ENCODE measurements around the gene ITPR2. TPM values are rescaled to one million over a fixed set of nuclear protein-coding genes. Genes with fewer than 3 reads are reported as not detected.

Gene ITPR2
- total RNA-seq, 4 donors from 2014 or later: 32.6 to 49.8 (median 39.9) TPM

DNA sequence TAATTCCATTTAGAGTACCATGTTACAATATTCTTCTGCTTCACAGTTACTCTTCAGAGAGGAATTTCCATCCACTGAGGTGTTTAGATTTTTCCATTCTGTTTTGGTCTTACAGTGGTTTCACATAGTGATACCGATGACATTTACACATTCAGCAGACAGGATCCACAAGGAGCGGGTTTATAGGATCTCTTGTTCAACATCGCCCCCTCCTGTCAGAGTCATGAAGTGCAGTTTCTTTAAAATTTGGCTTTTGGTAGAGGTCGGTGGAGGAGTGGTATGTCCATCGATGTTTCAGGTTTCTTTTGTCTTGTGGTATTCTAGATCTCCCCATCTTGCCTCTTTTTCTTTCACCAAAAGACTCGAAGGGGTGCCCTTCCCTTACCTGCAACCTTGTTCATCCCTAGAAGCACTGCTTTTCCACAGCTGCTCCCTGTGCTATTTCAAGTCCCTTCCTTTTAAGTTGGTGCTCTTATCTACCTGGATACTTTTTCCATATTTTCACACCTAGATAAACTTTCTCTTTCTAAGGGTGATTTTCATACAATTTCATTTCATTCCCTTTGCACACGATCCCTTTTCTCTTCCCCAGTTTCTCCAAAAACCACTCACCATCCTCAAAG lies 181.3 kb downstream of the ITPR2 start:
- Histone ChIP-seq H3K4me3 (no peak overlapping the region), H3K9me3 (peaks cover 0 to 8% (median 0%) of the 10 kb centered on the region in 4 donors), H3K36me3 (peaks cover 0 to 33% (median 0%) of the 10 kb centered on the region in 3 donors), H3K27ac (no peak overlapping the region), H3K27me3 (no peaks in the 10 kb centered on the region), H3K4me1 (peaks cover 0 to 16% (median 0%) of the 10 kb centered on the region in 4 donors)
- peak in 1 of 2 donors; percentile 80 for DNase-seq (ENCODE audit: low spot score in 2 of 2)
- WGBS, 2 donors: 30 to 37% methylated on average over 7 of the region's 7 CpGs
- TF ChIP-seq EP300 (IDR thresholded peaks at IDR 0.05) (no peak), POLR2A (IDR thresholded peaks at IDR 0.05) (no peak), CTCF (IDR thresholded peaks at IDR 0.05) (peak; percentile 58 to 84 (median 71))

GRCh38 chr12:26651036-26651435 lies 182.0 kb downstream of the ITPR2 start:
- no peak overlapping the region for H3K4me3 ChIP-seq
- peaks cover 0 to 16% (median 0%) of the 10 kb centered on the region in 4 donors for H3K4me1 ChIP-seq
- H3K36me3 ChIP-seq: peaks cover 0 to 26% (median 0%) of the 10 kb centered on the region in 3 donors
- no peak overlapping the region for H3K27ac ChIP-seq
- no peaks in the 10 kb centered on the region for H3K27me3 ChIP-seq
- no peak for TF ChIP-seq EP300 (IDR thresholded peaks at IDR 0.05)
- TF ChIP-seq POLR2A (IDR thresholded peaks at IDR 0.05): no peak
- TF ChIP-seq CTCF (IDR thresholded peaks at IDR 0.05): no peak
- H3K9me3 ChIP-seq: peaks cover 0 to 8% (median 0%) of the 10 kb centered on the region in 4 donors
- DNase-seq (ENCODE audit: low spot score in 2 of 2): no peak

DNA sequence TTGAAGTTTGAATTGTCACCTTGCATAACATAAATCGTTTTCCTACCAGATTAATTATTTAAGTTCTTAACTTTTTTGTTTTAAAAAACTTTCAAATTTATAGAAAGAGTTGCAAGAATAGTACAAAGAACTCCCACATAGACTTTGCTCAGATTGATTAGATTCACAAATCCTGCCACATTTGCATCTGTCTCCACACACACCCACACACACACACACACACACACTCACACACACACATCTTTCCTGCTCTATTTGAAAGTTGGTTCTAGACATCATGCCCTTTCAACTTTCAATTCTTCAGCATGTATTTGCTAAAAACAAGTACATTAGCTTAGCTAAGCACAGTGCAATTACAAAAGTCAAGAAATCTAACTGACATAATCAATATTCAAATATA lies 184.0 kb downstream of the ITPR2 start:
- no peak overlapping the region for H3K27ac ChIP-seq

DNA sequence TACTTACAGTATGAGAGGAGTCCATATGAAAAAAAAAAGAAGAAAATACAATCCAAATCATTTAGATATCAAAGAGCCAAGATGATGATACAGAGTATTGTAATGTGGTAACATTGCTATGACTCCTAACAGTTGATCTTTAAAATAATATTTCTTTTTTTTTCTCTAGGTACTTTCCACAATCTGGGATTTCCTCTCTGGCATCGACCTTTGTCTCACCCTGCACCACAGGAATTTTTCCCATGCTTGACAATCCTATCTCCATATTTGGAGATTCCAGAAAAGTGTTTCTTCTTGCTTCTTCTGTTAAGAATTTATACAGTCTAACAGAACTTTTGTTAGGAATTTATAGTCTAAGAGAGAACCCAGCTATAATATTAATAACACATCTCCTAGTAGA lies 184.4 kb downstream of the ITPR2 start:
- TF ChIP-seq POLR2A (IDR thresholded peaks at IDR 0.05) (no peak), CTCF (IDR thresholded peaks at IDR 0.05) (no peak), EP300 (IDR thresholded peaks at IDR 0.05) (no peak)
- Histone ChIP-seq H3K4me1 (peaks cover 0 to 16% (median 0%) of the 10 kb centered on the region in 4 donors), H3K4me3 (no peak overlapping the region), H3K36me3 (peaks cover 0 to 8% (median 0%) of the 10 kb centered on the region in 3 donors), H3K27me3 (no peaks in the 10 kb centered on the region), H3K27ac (no peak overlapping the region), H3K9me3 (peaks cover 0 to 8% (median 0%) of the 10 kb centered on the region in 4 donors)
- WGBS, 2 donors: 4 to 7% methylated on average over 1 of the region's 1 CpG
- DNase-seq (ENCODE audit: low spot score in 2 of 2): no peak

More for the DNA sequence above, 184.0 kb downstream of the ITPR2 start:
- no peaks in the 10 kb centered on the region for H3K27me3 ChIP-seq
- H3K36me3 ChIP-seq: peaks cover 0 to 12% (median 0%) of the 10 kb centered on the region in 3 donors
- DNase-seq (ENCODE audit: low spot score in 2 of 2): no peak
- no peak overlapping the region for H3K4me3 ChIP-seq
- peaks cover 0 to 16% (median 0%) of the 10 kb centered on the region in 4 donors for H3K4me1 ChIP-seq
- 30% methylated on average over 1 of the region's 1 CpG for WGBS, 2 donors
- no peak for TF ChIP-seq EP300 (IDR thresholded peaks at IDR 0.05)
- no peak for TF ChIP-seq POLR2A (IDR thresholded peaks at IDR 0.05)
- H3K9me3 ChIP-seq: peaks cover 0 to 8% (median 0%) of the 10 kb centered on the region in 4 donors

- 72 to 82% methylated on average over 3 of the region's 3 CpGs for WGBS, 2 donors
- Histone ChIP-seq H3K4me1 (peaks cover 0 to 16% (median 0%) of the 10 kb centered on the region in 4 donors), H3K27me3 (no peaks in the 10 kb centered on the region)
Measured at GRCh38 chr12:26648066-26648465, 184.9 kb downstream of the ITPR2 start.

More at GRCh38 chr12:26648066-26648465, 184.9 kb downstream of the ITPR2 start:
- no peak overlapping the region for H3K27ac ChIP-seq
- H3K9me3 ChIP-seq: peaks cover 0 to 8% (median 0%) of the 10 kb centered on the region in 4 donors
- no peak for TF ChIP-seq EP300 (IDR thresholded peaks at IDR 0.05)
- no peak for TF ChIP-seq CTCF (IDR thresholded peaks at IDR 0.05)
- no peak for TF ChIP-seq POLR2A (IDR thresholded peaks at IDR 0.05)
- no peak overlapping the region for H3K4me3 ChIP-seq
- no peak for DNase-seq (ENCODE audit: low spot score in 2 of 2)
- H3K36me3 ChIP-seq: peaks cover 0 to 3% (median 0%) of the 10 kb centered on the region in 3 donors

Measured in tibial nerve (tissue), 4 donors.